SK-N-SH (cell line): ENCODE measurements around the gene TRIM15. TPM values are rescaled to one million over a fixed set of nuclear protein-coding genes. Genes with fewer than 3 reads are reported as not detected.

Experiments
- CTCF ChIA-PET: fragments of 300-600, 350-600 bp; formaldehyde crosslinking; extraction: SDS; loops from one replicate; lab custom pipeline; 2021; lab: Yijun Ruan, JAX
- POLR2A ChIA-PET: fragments of 350-600 bp; sonication (Branson Sonifier 250); formaldehyde crosslinking; extraction: SDS; loops from one replicate; lab custom pipeline; 2020; ENCODE audit warnings: antibody characterized with exemption, inconsistent platforms; lab: Yijun Ruan, JAX
- DNase-seq: peaks from one replicate; pipeline ENCODE4 v3.0.0; 2012
- H2AFZ ChIP-seq: fragments of 200-600 bp; sonication (generic); 2 replicates; pipeline ENCODE4 v1.8.1; 2016; ENCODE audit warnings: antibody characterized with exemption, mild to moderate bottlenecking, low read depth
- H3F3A ChIP-seq: fragments of 200-600 bp; sonication (generic); replicated peaks from 2 replicates; pipeline ENCODE3; 2016; ENCODE audit warnings: antibody characterized with exemption, mild to moderate bottlenecking; ENCODE audit not compliant: insufficient read depth
- H3K27ac ChIP-seq, 2 experiments: fragments of 200-500 bp in 1 of 2; fragments of 200-600 bp in 1 of 2; sonication (Bioruptor generic) in 1 of 2; sonication (generic), shearing (Covaris generic) in 1 of 2; 2 replicates each; pipeline versions ENCODE4 v1.5.1 to v1.6.1; 2014 to 2016; ENCODE audit warnings: low read depth in 2 of 2, inconsistent platforms in 1 of 2, low read length in 1 of 2, mild to moderate bottlenecking in 1 of 2, mixed read lengths in 1 of 2
- H3K27me3 ChIP-seq: fragments of 200-600 bp; sonication (generic), shearing (Covaris generic); 2 replicates; pipeline ENCODE4 v1.6.1; 2016; ENCODE audit warnings: mixed run types; ENCODE audit not compliant: insufficient read depth
- H3K36me3 ChIP-seq, 2 experiments: fragments of 200-500 bp in 1 of 2; fragments of 200-600 bp in 1 of 2; sonication (Bioruptor generic) in 1 of 2; sonication (generic) in 1 of 2; replicated peaks in 1 of 2; 2 replicates each; pipeline versions ENCODE3 to v1.5.1; 2014 to 2016; ENCODE audit warnings: low read length in 1 of 2, mild to moderate bottlenecking in 1 of 2; ENCODE audit not compliant: insufficient read depth in 2 of 2, control insufficient read depth in 1 of 2
- H3K4me1 ChIP-seq, 2 experiments: fragments of 200-500 bp in 1 of 2; fragments of 200-600 bp in 1 of 2; sonication (Bioruptor generic) in 1 of 2; sonication (generic), shearing (Covaris generic) in 1 of 2; 2 replicates each; pipeline versions ENCODE4 v1.5.1 to v1.6.1; 2014 to 2016; ENCODE audit warnings: low read depth in 1 of 2, low read length in 1 of 2, mixed run types in 1 of 2; ENCODE audit not compliant: insufficient read depth in 2 of 2, control insufficient read depth in 1 of 2
- H3K4me2 ChIP-seq: fragments of 200-600 bp; sonication (generic), shearing (Covaris generic); 2 replicates; pipeline ENCODE4 v1.6.1; 2017; ENCODE audit warnings: mixed run types
- H3K4me3 ChIP-seq, 2 experiments: fragments of 200-500 bp in 1 of 2; fragments of 200-600 bp in 1 of 2; sonication (Bioruptor generic) in 1 of 2; sonication (generic), shearing (Covaris generic) in 1 of 2; 2 replicates each; pipeline versions ENCODE4 v1.5.1 to v1.8.1; 2014 to 2016; ENCODE audit warnings: low read depth in 2 of 2, inconsistent platforms in 1 of 2, low read length in 1 of 2, mild to moderate bottlenecking in 1 of 2, mixed read lengths in 1 of 2, moderate library complexity in 1 of 2
- H3K79me2 ChIP-seq: fragments of 200-600 bp; sonication (generic); 2 replicates; pipeline ENCODE4 v1.8.1; 2017; ENCODE audit warnings: mild to moderate bottlenecking; ENCODE audit not compliant: insufficient read depth
- H3K9ac ChIP-seq: fragments of 200-600 bp; sonication (generic); 2 replicates; pipeline ENCODE4 v1.6.1; 2017; ENCODE audit warnings: mixed run types
- H3K9me2 ChIP-seq: fragments of 200-600 bp; sonication (generic); 2 replicates; pipeline ENCODE4 v1.6.1; 2017; ENCODE audit warnings: mixed run types
- H3K9me3 ChIP-seq: fragments of 200-600 bp; sonication (generic); 2 replicates; pipeline ENCODE4 v1.6.1; 2017; ENCODE audit warnings: mixed run types, mild to moderate bottlenecking, moderate library complexity
- H4K20me1 ChIP-seq: fragments of 200-600 bp; sonication (generic); 2 replicates; pipeline ENCODE4 v1.6.1; 2017; ENCODE audit warnings: mild to moderate bottlenecking, mixed run types; ENCODE audit not compliant: insufficient read depth
- CHD2 ChIP-seq: fragments of 150-350 bp; IDR thresholded peaks from 2 replicates; pipeline ENCODE4 v1.6.1; 2018; ENCODE audit warnings: low read length; ENCODE audit not compliant: partially characterized antibody
- ELF1 ChIP-seq: IDR thresholded peaks from 2 replicates; pipeline ENCODE4 v1.4.0; 2012
- FOXJ3 ChIP-seq: sonication (generic); formaldehyde crosslinking; IDR thresholded peaks from 2 replicates; pipeline ENCODE4 v1.5.1; 2020; ENCODE audit warnings: mild to moderate bottlenecking, missing genetic modification reagents
- FOXM1 ChIP-seq: IDR thresholded peaks from 2 replicates; pipeline ENCODE4 v1.4.0; 2012; ENCODE audit warnings: low read depth, mild to moderate bottlenecking
- GABPA ChIP-seq: IDR thresholded peaks from 2 replicates; pipeline ENCODE4 v1.4.0; 2012; ENCODE audit warnings: low read depth, mild to moderate bottlenecking
- JUND ChIP-seq: IDR thresholded peaks from 2 replicates; pipeline ENCODE4 v1.4.0; 2012
- MAX ChIP-seq: IDR thresholded peaks from 2 replicates; pipeline ENCODE4 v1.4.0; 2012; ENCODE audit warnings: low read depth
- MXI1 ChIP-seq: IDR thresholded peaks from 2 replicates; pipeline ENCODE4 v1.6.1; 2012; ENCODE audit warnings: mild to moderate bottlenecking, low read depth, low read length, improper control_type of control experiment
- NRF1 ChIP-seq: IDR thresholded peaks from 2 replicates; pipeline ENCODE4 v1.6.1; 2012; ENCODE audit warnings: low read depth, mild to moderate bottlenecking, low read length
- POLR2AphosphoS5 ChIP-seq: IDR thresholded peaks from 2 replicates; pipeline ENCODE4 v1.6.1; 2012; ENCODE audit warnings: low read depth, low read length
- REST ChIP-seq: IDR thresholded peaks from 2 replicates; pipeline ENCODE4 v1.6.1; 2012; ENCODE audit warnings: mild to moderate bottlenecking, low read depth, low read length, moderate library complexity
- RFX5 ChIP-seq: IDR thresholded peaks from 2 replicates; pipeline ENCODE4 v1.6.1; 2012; ENCODE audit warnings: mild to moderate bottlenecking, improper control_type of control experiment, low read length
- SIN3A ChIP-seq: IDR thresholded peaks from 2 replicates; pipeline ENCODE4 v1.6.1; 2012; ENCODE audit warnings: low read depth, mild to moderate bottlenecking, low read length, moderate library complexity, borderline replicate concordance
- SMC3 ChIP-seq: IDR thresholded peaks from 2 replicates; pipeline ENCODE4 v1.6.1; 2012; ENCODE audit warnings: low read depth, low read length, improper control_type of control experiment
- TAF1 ChIP-seq: IDR thresholded peaks from 2 replicates; pipeline ENCODE4 v1.6.1; 2012; ENCODE audit warnings: low read depth, mild to moderate bottlenecking, low read length, moderate library complexity, borderline replicate concordance
- TEAD4 ChIP-seq: IDR thresholded peaks from 2 replicates; pipeline ENCODE4 v1.4.0; 2012; ENCODE audit warnings: mild to moderate bottlenecking, borderline replicate concordance; ENCODE audit not compliant: insufficient read depth
- WGBS: methylation state at CpG from one replicate; pipeline ENCODE4 v1.1.6; 2017; ENCODE audit warnings: low lambda C conversion rate; 5-methylcytosine and 5-hydroxymethylcytosine counted together
- polyA plus RNA-seq, 3 experiments: library from polyadenylated mRNA; depleted of rRNA; stranded (reverse); fragments of >200 nt; gene quantifications; 2 replicates each; pipeline ENCODE4 v1.2.3, GENCODE V29; 2012

Gene TRIM15
- polyA plus RNA-seq, 1 of the 3 experiments (the other 2 are of a cell fraction): not detected

- ChIA-PET CTCF (interaction anchor here (0.6 to 1.1 kb wide), 3 partner anchors 24 to 182 kb away, joined by 3 to 4 read pairs (median 3); no protein-coding TSS in a partner anchor), POLR2A (interaction anchor here (1.4 to 2.5 kb wide), 2 partner anchors 10 to 112 kb away, joined by 4 to 10 read pairs; partner anchors contain the start of gene TRIM39)
- Histone ChIP-seq H2AFZ (peak overlapping the region; percentile 99), H3K9me2 (no peaks in the 10 kb centered on the region), H3F3A (peaks cover 4% of the 10 kb centered on the region), H3K79me2 (peaks cover 38% of the 10 kb centered on the region), H3K36me3 (no peaks in the 10 kb centered on the region), H3K4me1 (peaks cover 10 to 13% of the 10 kb centered on the region in 2 experiments; a peak in 3 of 4 replicates), H3K4me3 (peak overlapping the region; percentile 86 to 91), H3K9ac (peak overlapping the region; percentile 67), H4K20me1 (peaks cover 9% of the 10 kb centered on the region; the same call in 1 of the 2 replicates), H3K27me3 (no peaks in the 10 kb centered on the region), H3K4me2 (peak overlapping the region; percentile 97), H3K27ac (peak overlapping the region; percentile 80 to 94), H3K9me3 (no peaks in the 10 kb centered on the region)
- 3% methylated on average over 19 of the region's 45 CpGs for WGBS
- TF ChIP-seq FOXM1 (peak; percentile 13; the same call in 1 of the 2 replicates), REST (no peak), MXI1 (peak; percentile 46; the same call in 1 of the 2 replicates), NRF1 (0 out of 2 replicates have a peak, but pooled peaks have one; percentile 6), JUND (no peak), FOXJ3 (CRISPR knock-in tag) (peak; percentile 38; the same call in 1 of the 2 replicates), TEAD4 (no peak), CHD2 (peak; percentile 4), SMC3 (no peak), POLR2AphosphoS5 (peak; percentile 80), SIN3A (no peak), TAF1 (0 out of 2 replicates have a peak, but pooled peaks have one; percentile 63), ELF1 (peak; percentile 86), RFX5 (peak; percentile 68; the same call in 1 of the 2 replicates), MAX (peak; percentile 68), GABPA (peak; percentile 72)
- DNase-seq: peak; percentile 84
Measured at GRCh38 chr6:30213957-30214656, 50.8 kb downstream of the TRIM15 start.
